Measurements from ENCODE around the gene TRAPPC12.
"Not testable (repeated sequence)": the region's sequence is repeated elsewhere in the genome, so short reads cannot be mapped to it uniquely, and the experiment has no call there.

Gene TRAPPC12

DNA sequence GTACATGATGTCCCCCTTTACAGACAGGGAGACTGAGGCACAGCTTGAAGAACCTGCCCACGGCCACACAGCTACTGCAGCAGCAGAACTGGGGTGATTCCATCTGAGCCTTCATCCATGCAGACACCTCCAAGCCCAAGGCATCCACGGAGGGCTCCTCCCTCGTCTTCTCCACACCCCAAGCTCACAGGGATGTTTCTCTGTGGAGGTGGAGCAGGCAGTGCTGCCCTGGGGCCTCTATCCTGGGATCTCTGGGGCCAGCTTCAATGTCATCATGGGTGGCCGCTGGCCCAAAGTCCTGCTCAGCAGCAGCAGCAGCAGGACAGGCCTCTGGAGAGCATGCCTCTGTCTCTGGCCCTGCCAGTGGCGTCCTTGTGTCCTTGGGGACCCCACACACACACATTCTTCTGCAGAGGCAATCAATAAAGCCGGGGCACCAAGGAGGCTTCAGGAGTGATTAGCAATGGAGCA, 108.6 kb downstream of the TRAPPC12 start:
- no peak for DNase-seq

DNA sequence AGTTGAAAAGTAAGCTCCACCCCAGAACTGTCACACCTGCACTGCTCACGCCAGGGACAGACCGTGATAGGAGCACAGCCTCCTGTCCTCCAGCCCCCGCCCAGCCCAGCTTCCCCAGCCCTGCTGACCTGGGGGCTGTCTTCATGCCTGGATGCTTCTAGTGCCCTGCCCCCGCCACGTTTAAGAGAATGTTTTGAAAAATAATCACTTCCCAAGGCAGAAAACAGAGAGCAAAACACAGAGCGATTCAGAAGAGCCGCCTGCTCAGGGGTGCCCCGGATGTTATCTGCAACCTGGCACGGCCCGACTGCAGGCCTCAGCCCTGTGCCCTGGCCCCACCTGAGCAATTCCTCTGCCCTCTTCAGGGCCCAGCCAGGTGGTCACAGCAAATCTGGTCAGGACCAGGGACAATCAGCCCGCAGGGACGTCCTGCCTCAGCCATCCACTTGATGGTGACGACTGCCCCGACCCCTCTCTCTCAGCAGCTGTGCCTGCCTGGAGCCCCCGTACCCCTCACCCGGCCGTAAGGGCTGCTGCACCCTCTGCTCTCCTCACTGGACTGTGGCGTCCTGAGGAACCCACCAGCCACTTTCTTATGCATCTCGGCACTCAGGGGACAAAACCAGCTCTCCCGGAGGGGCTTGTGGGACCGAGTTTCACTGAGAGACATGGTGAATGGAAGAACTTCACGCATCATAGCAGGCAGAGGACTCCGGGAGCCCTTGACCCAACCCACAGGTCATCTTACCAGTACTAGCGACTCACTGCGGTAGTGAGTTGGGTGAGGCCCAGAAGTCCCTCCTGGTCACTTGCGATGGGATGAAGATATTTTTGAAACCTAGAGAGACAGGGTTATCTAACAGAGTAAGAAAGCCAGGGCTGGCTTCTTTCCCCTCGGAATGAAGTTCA, 109.6 kb downstream of the TRAPPC12 start:
- no peak for DNase-seq

DNA sequence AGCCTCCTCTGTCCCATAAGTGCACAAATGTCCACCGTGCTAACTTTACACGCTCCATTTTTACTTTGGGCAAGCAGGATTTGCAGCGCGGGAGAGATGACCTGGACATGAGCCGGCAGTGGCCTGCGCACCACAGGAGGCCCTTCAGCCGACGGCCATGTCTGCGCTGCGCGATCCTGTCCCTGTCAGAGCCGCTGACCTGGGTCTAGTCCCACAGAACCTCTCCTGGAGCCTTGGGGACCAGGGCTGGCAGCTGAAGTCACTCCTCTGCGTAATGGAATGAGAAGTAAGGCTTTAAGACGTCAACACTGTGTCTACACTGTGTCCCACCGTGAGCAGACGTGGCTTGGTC, 110.2 kb downstream of the TRAPPC12 start:
- DNase-seq = no peak

DNA sequence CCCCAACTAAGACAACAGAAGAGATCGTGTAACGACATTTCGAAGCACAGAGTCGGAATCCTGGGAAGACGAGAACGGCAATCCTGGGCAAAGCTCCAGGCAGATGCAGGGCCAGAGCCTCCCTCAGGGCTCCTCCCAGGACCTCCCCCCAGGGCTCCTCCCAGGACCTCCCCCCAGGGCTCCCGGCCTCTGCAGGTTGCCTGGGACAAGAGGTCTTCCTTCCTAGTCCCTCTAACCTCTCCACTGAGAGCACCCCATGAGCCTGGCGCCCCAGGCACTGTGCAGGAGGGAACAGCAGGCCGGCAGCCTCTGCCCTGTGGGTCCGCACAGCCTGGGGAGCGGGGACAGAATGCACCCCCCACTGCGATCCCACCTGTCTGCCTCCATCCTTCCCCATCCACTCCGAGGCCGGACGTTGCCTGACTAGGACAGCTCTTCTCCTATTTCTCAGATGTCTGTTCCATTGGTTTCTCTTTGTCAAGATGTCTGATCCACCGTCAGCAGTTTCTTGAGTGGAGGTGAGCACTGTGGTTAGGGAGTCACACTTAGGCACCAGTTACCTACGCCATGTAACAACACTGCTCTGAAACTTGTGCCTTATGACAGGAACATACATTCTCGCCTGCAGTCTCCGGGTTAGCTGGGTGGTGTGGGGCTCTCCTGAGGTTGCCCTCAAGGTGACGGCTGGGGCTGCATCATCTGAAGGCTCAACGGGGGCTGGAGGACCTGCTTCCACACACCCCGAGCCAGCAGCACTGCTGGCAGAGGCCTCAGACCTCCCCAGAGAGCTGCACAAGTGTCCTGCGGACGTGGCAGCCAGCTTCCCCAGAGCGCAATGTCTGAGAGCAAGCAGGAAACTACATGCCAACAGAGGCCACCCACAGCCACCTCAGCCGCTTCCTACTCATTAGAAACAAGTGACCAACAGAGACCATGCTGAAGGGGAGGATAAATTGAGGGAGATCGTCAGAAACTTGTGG, 111.0 kb downstream of the TRAPPC12 start:
- no peak for DNase-seq

DNA sequence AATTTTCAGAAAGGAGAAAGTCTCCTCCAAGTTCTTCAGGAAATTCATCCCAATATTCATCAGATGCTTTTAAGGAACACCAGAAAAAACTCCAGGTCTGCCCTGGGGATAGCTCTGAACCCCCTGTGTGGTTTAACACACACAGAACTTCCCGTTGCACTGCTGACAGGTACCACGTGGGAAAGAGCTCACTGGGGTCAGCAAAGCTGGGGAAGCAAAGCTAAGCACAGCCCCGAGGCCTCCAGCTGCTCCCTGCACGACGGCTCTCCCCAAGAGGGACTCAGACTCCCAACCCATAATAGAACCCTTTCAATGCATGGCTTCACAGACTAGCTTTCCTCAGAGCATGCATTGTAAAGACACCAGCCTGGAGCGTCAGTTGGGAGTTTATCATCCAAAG, 111.8 kb downstream of the TRAPPC12 start:
- DNase-seq = no peak

DNA sequence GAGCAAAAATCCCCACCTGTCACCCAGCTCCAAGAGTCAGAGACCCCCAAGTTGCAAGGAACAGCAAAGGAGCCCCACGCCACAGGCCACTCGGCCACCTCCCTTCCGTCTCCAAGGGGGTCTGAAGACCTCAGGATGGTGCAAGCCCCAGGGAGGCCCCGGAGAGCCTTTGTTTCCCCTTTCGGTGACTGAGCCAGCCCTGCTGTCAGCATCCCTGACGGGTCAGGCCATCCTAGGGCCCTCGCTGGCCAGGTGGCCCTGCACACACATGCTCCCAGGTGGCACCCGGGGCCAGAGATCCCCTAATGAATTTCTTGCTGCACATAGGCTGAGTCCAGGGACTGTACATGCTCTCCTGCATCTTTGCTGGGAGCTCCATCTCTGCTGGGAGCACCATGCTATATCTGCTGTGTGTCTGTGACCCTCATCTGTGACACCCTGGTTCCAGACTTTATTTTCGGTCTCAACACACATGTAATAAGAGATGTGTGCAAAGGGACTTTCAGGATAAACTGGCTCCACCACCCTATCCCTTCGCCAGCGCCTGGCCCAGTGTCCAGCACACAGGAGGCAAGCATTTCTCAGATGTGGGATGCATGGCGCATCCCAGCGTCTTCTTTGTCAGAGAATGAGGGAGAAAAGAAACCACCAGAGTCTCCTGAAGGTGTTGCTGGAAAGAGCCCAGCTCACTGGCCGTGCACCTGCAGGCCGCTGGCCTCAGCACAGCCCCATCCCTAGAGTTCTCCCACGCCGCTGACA, 112.4 kb downstream of the TRAPPC12 start:
- DNase-seq = no peak

DNA sequence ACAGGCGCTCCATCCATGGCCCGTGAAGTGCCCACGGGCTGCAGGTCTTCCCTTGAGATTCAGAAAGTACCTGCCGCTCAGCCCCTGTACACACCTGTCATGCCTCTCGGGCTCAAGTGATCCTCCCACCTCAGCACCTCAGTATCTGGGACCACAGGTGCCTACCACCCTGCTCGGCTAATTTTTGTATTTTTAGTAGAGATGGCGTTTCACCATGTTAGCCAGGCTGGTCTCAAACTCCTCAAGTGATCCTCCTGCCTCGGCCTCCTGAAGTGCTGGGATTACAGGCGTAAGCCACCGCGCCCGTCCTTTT, 112.9 kb downstream of the TRAPPC12 start:
- not testable (repeated sequence) for DNase-seq

DNA sequence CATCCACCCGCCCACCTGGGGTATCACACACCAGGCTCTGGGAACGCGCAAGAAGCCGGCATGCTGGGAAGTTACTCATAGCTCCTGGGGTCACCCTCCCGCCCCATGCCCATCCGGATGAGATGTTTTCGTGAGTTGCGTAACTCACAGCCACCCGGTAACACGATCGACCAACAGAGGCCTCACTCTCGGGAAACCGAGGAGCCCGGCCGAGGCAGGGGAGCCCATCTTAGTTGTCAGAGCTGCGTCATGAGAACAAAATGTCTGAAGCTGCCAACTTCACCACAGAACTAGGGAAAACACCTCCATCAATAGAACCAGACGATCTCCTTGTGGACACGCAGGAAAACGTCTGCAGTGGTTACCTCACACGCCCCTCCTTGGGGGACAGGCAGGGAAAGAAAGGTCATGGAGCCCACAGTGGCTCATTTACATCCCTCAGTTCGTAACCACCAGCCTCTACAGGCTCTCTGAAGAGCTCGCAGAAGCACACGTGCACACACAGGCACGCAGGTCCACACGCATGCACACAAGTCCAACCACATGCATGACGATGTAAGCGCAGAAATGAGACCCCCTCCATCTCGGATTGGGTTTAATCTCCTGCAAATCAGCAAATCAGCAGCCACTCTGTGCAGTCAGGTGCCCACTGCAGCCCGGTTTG, 113.6 kb downstream of the TRAPPC12 start:
- no peak for DNase-seq

DNA sequence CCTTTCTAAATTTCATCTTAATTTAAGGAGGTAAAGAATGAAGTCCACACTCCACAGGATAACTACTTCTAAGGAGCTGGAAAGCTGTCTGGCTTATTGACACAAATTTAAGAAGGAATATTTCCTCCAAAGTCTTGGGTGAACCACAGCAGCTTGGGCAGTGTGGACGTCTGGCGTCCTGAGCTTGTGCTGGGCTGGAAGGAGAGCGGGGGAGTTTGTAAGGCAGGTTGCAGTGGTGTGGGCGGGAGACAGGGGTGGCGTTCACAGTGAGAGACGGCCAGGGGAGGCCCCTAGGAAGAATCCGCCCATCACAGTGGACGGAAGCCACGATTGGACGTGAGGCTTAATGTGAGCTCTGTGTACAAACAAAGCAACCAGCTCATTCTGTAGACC, 114.1 kb downstream of the TRAPPC12 start:
- DNase-seq = no peak

DNA sequence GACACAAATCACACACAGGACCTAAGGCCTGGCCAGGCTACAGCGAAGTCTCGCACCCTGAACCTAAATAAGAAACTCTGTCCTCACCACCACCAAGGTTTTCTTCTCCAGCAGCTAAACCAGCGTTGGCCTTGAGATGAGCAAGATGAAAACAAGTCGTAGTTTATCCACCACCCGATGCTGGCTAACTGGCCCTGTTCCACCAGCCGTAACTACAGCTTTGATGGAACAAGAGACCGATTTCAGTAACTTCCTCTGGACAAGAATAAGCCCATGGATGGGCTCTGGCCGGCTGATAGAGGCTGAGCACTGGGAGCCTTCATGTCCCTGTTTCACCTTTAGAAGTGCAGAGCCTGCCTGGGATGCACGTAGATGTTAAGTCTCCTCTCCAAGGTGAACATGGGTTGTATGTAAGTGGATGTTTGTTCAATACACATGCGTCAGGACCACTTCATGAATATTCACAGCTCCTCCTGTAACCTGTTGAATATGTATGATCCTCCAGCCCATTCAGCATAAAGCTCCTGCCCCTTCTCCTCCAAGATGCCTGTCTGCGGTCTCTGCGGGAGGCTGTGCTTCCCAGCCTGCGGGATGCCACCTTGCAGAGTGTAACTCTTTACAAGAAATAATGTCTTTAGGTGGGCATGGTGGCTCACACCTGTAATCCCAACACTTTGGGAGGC, 115.6 kb downstream of the TRAPPC12 start:
- no peak for DNase-seq

DNA sequence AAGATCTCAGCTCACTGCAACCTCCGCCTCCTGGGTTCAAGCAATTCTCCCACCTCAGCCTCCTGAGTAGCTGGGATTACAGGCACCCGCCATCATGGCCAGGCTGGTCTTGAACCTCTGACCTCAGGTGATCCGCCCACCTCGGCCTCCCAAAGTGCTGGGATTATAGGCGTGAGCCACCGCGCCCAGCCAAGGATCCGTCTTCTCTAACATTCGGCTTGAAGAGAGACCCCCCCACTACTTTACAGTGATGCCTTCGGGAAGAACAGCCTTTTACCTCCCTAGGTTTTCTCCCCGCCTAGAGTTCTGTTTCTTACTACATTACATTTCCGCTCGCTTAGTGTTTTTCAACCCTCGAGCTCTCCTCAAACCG, 117.2 kb downstream of the TRAPPC12 start:
- not testable (repeated sequence) for DNase-seq

DNA sequence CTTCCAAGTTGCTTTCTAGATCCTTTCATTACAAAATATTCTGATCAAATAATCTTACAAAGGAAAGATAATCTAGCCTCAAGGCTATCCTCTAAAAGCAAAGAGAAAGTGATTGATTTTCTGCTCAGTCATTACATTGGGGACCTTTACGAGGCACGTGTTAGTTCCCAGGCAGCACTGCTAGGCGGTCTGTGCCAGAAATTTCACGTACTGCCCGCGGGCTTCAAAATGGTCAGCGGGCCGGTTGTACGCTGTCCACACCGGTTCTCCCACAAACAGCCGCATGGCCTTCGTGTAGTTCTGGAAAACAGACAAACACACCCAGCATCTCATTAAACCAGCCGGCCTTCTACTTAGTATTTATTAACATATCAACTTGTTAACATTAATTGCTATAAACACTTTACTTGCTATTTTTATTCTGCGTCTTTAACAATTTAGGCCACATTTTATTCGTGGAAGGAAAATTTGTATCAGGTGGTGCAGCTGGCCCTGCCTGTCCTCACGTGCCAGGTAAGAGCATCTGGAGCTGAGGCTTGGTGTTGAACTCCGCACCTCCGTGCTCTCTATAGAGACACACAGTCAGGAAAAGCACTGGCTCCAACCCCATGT, 119.4 kb downstream of the TRAPPC12 start:
- DNase-seq = no peak

DNA sequence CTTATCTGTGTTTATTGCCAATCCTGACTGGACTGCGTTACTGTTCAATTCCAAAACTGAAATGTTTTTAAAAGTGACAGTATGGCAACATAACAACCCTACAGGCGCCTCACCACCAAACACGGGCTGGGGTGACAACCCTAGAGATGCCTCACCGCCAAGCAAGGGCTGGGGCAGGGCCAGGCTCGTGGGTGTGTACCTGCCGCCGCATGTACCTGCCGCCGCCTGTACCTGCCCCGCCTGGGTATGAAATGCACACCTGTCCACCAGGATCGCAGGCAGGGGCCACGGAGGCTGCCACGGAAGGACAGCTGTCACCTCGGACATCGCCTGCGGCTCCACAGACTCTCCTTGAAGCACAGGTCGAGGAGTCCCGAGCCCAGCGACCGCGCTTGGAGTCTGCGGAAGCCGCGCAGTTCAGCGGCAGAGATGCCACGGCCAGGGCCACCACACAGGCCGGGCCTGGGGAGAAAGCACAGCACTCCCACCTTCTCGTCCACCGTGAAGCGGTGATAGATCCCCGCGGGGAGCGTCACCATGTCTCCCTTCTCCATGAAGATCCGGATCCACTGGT, 120.9 kb downstream of the TRAPPC12 start:
- no peak for DNase-seq

DNA sequence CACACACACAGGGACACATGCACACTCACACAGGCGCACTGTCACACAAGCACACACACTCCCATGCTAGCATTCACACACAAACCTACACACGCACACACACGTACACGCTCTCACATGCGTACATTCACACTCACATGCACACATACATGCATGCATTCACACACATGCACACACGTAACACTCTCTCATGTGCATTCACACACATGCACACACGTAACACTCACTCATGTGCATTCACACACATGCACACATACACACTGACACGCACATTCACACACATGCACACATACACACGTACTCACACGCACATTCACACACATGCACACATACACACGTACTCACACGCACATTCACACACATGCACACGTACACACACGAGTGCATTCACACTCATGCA, 123.6 kb downstream of the TRAPPC12 start:
- no peak for DNase-seq

DNA sequence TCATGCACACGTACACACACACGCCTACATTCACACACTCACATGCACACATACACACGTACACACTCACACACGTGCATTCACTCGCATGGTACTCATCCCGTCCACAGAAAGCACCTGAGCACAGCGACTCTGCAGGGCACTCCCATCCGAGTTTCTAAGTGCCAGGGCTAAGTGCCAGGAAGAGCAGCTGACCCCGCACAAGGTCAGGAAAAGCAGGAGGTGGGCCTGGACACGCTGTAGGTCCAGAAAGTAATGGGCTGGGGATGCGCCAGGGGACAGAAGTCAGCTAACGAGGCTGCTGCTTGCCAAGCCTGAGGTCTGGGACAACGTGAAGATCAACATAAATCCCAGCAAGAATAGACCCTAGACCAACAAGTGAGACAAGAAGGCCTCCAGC, 124.0 kb downstream of the TRAPPC12 start:
- no peak for DNase-seq

DNA sequence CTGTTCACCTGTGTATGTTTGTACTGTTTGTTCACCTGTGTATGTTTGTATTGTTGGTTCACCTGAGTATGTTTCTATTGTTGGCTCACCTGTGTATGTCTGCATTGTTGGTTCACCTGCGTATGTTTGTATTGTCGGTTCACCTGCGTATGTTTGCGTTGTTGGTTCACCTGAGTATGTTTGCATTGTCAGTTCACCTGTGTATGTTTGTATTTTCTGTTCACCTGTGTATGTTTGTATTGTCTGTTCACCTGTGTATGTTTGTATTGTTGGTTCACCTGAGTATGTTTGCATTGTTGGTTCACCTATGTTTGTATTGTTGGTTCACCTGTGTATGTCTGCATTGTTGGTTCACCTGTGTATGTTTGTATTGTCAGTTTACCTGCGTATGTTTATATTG, 125.2 kb downstream of the TRAPPC12 start:
- DNase-seq = no peak

DNA sequence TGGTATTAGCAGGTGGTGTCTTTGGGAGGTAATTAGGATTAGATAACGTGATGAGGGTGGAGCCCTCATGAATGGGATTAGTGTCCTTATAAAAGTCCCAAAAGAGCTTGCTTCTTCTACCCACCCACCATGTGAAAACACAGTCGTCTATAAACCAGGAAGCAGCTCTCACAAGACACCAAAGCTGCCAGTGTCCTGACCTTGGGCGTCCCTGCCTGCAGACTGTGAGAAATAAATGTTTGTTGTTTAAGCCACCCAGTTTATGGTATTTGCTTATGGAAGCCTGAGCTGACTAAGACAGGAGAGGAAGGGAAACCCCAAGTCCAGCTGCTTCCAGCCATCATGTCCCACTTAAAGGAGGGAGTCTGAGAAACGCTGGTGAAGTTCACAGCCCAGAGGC, 126.3 kb downstream of the TRAPPC12 start:
- no peak for DNase-seq

DNA sequence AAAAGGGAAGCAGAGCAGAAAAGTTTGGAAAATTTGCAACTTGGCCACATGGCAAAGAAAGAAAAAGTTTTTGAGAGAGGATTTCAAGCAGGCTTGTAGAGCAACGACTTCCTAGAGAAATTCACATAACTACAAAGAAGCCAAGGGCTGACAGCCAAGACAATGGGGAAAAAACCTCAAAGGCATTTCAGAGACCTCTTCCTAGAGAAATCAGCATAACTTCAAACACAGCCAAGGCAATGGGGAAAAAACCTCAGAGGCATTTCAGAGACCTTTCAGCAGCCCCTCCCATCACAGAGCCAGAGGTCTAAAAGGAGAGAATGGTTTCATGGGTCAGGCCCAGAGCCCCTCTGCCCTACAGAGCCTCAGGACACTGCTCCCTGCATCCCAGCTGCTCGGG, 132.6 kb downstream of the TRAPPC12 start:
- no peak for DNase-seq

DNA sequence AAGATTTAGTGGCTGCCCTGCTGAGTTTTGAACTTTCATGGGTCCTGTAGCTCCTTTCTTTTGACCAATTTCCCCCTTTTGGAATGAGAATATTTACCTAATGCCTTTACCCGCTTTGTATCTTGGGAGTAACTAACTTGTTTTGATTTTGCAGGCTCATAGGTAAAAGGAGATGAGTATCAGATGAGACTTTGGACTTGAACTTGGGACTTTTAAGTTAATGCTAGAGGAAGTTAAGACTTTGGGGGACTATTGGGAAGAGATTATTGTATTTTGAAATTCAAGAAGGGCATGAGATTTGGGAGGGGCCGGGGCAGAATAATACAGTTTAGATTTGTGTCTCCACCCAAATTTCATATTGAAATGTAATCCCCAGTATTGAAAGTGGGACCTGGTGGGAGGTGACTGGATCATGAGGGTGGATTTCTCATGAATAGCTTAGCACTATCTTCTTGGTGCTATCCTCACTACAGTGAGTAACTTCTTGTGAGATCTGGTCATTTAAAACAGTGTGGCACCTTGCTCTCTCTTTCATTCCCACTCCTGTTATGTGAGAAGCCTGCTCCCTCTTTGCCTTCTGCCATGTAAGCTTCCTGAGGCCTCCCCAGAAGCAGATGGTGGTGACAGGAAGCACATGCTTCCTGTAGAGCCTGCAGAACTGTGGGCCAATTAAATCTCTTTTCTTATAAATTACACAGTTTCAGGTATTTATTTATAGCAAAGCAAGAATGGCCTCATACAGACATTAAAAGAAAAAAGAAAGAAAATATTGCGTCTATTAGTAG, 133.7 kb downstream of the TRAPPC12 start:
- no peak for DNase-seq

DNA sequence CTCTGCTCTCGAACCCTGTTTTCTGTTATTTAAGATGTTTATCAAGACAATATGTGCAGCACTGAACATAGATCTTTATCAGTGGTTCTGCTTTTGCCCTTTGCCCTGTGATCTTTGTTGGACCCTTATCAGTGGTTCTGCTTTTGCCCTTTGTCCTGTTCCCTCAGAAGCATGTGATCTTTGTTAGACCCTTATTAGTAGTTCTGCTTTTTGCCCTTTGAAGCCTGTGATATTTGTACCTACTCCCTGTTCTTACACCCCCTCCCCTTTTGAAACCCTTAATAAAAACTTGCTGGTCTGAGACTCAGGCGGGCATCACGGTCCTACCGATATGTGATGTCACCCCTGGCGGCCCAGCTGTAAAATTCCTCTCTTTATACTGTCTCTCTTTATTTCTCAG, 135.9 kb downstream of the TRAPPC12 start:
- not testable (repeated sequence) for DNase-seq
